WTC11 (cell line): ENCODE results near the gene TDRKH. TPM values are rescaled to one million over a fixed set of nuclear protein-coding genes. Genes with fewer than 3 reads are reported as not detected.
A peak's percentile ranks its signal among the peaks of the same experiment; 100 is the strongest.

ENCODE experiments used
- CREB1 ChIP-seq: sonication (generic); formaldehyde crosslinking; IDR thresholded peaks from 2 replicates; pipeline ENCODE4 v1.8.0; 2023; ENCODE audit warnings: mild to moderate bottlenecking, missing genetic modification reagents
- FOXJ3 ChIP-seq: sonication (generic); formaldehyde crosslinking; IDR thresholded peaks from 2 replicates; pipeline ENCODE4 v1.9.0; 2021; ENCODE audit warnings: missing genetic modification reagents, mild to moderate bottlenecking, borderline replicate concordance
- FOXK1 ChIP-seq: sonication (generic); formaldehyde crosslinking; IDR thresholded peaks from 2 replicates; pipeline ENCODE4 v1.8.0; 2022; ENCODE audit warnings: mild to moderate bottlenecking, moderate library complexity, missing genetic modification reagents
- GABPB1 ChIP-seq: sonication (generic); formaldehyde crosslinking; IDR thresholded peaks from 2 replicates; pipeline ENCODE4 v1.8.1; 2023; ENCODE audit warnings: mild to moderate bottlenecking, missing genetic modification reagents
- IRF2 ChIP-seq: sonication (generic); formaldehyde crosslinking; IDR thresholded peaks from 2 replicates; pipeline ENCODE4 v1.8.0; 2022; ENCODE audit warnings: low read depth, missing genetic modification reagents, borderline replicate concordance
- NFYB ChIP-seq: sonication (generic); formaldehyde crosslinking; conservative IDR thresholded peaks from 2 replicates; pipeline ENCODE4 v1.8.0; 2022; ENCODE audit warnings: low read depth, missing genetic modification reagents
- OVOL2 ChIP-seq: fragments of 250-450 bp; sonication (Bioruptor Pico); IDR thresholded peaks from 2 replicates; pipeline ENCODE4 v1.9.0; 2021; ENCODE audit warnings: mild to moderate bottlenecking, borderline replicate concordance
- SP1 ChIP-seq: sonication (generic); formaldehyde crosslinking; conservative IDR thresholded peaks from 2 replicates; pipeline ENCODE4 v1.8.1; 2022; ENCODE audit warnings: missing genetic modification reagents
- ZNF138 ChIP-seq: sonication (generic); formaldehyde crosslinking; conservative IDR thresholded peaks from 2 replicates; pipeline ENCODE4 v1.8.1; 2022; ENCODE audit warnings: mild to moderate bottlenecking, moderate library complexity, missing genetic modification reagents
- ZNF232 ChIP-seq: sonication (generic); formaldehyde crosslinking; IDR thresholded peaks from 2 replicates; pipeline ENCODE4 v1.8.0; 2022; ENCODE audit warnings: mild to moderate bottlenecking, missing genetic modification reagents
- ZNF317 ChIP-seq: sonication (generic); formaldehyde crosslinking; IDR thresholded peaks from 2 replicates; pipeline ENCODE4 v1.8.1; 2023; ENCODE audit warnings: low read depth, mild to moderate bottlenecking, moderate library complexity, missing genetic modification reagents, borderline replicate concordance
- total RNA-seq: library from RNA; stranded (reverse); gene quantifications from 3 replicates; pipeline ENCODE4 v1.2.3, GENCODE V29; 2021
- TF ChIP-seq, protein P1 (sequence below): sonication (generic); formaldehyde crosslinking; IDR thresholded peaks from 2 replicates; pipeline ENCODE4 v1.8.0; 2023; ENCODE audit warnings: missing genetic modification reagents, mild to moderate bottlenecking, borderline replicate concordance
- TF ChIP-seq, protein P2 (sequence below): sonication (generic); formaldehyde crosslinking; IDR thresholded peaks from 2 replicates; pipeline ENCODE4 v1.8.1; 2022; ENCODE audit warnings: low read depth, mild to moderate bottlenecking, moderate library complexity, missing genetic modification reagents, borderline replicate concordance
- TF ChIP-seq, protein P3 (sequence below): sonication (generic); formaldehyde crosslinking; IDR thresholded peaks from 2 replicates; pipeline ENCODE4 v1.8.0; 2022; ENCODE audit warnings: mild to moderate bottlenecking, missing genetic modification reagents
- TF ChIP-seq, protein P4 (sequence below): sonication (generic); formaldehyde crosslinking; IDR thresholded peaks from 2 replicates; pipeline ENCODE4 v1.8.0; 2022; ENCODE audit warnings: mild to moderate bottlenecking, missing genetic modification reagents
- TF ChIP-seq, protein P5 (sequence below): sonication (generic); formaldehyde crosslinking; IDR thresholded peaks from 2 replicates; pipeline ENCODE4 v1.8.1; 2023; ENCODE audit warnings: mild to moderate bottlenecking, missing genetic modification reagents
- TF ChIP-seq, protein P6 (sequence below): sonication (generic); formaldehyde crosslinking; conservative IDR thresholded peaks from 2 replicates; pipeline ENCODE4 v1.8.1; 2023; ENCODE audit warnings: mild to moderate bottlenecking, low read depth, missing genetic modification reagents, moderate library complexity
- TF ChIP-seq, protein P7 (sequence below): sonication (generic); formaldehyde crosslinking; IDR thresholded peaks from 2 replicates; pipeline ENCODE4 v1.8.1; 2023; ENCODE audit warnings: mild to moderate bottlenecking, missing genetic modification reagents, moderate library complexity
- TF ChIP-seq, protein P8 (sequence below): fragments of 250-450 bp; sonication (Bioruptor Pico); IDR thresholded peaks from 2 replicates; pipeline ENCODE4 v1.9.0; 2021; ENCODE audit warnings: mild to moderate bottlenecking, borderline replicate concordance

TDRKH gene
- total RNA-seq, 1 experiment from 2014 or later = 21.8 TPM

DNA sequence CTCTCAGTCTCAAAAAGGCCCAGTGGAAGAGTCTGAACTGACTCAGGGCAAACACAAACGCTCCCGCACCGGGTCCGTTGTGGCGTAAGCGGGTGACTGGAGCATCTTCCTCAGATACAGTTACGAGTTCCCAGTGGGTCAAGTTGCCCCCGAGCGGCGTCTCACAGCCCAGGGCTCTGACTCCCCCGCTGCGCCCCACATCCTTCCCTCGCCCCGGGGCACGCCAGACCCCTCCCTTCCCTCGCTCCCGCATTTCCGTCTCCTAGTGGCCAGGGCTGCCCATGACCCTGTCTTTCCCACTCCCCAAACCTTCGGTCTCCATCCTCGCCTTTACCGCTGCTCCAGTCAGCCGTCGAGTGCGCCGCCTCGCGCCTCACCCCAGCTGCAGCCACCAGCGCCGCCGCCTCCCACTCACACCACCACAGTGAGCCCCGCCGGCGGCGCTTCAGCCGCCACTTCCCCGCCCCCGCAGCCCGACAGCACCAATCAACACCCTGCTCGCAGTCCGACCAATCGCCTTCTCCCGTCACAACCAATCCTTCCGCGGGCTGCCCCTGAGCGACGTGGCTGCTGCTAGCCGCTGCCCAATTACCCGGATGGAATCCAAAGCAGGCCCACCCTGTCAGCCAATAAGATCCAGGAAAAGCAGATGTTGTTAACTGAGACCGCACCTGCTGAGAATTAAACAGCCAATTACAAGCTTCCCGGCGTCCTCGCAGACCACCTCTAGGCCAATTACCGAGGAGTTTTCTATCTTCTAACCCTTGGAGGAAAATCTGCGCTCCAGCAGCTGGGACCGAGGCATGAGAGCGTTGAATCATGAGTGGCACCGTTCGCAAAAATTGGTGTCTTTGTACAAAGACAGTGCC, at the start of gene TDRKH (continued):
- TF ChIP-seq, protein P1, sequence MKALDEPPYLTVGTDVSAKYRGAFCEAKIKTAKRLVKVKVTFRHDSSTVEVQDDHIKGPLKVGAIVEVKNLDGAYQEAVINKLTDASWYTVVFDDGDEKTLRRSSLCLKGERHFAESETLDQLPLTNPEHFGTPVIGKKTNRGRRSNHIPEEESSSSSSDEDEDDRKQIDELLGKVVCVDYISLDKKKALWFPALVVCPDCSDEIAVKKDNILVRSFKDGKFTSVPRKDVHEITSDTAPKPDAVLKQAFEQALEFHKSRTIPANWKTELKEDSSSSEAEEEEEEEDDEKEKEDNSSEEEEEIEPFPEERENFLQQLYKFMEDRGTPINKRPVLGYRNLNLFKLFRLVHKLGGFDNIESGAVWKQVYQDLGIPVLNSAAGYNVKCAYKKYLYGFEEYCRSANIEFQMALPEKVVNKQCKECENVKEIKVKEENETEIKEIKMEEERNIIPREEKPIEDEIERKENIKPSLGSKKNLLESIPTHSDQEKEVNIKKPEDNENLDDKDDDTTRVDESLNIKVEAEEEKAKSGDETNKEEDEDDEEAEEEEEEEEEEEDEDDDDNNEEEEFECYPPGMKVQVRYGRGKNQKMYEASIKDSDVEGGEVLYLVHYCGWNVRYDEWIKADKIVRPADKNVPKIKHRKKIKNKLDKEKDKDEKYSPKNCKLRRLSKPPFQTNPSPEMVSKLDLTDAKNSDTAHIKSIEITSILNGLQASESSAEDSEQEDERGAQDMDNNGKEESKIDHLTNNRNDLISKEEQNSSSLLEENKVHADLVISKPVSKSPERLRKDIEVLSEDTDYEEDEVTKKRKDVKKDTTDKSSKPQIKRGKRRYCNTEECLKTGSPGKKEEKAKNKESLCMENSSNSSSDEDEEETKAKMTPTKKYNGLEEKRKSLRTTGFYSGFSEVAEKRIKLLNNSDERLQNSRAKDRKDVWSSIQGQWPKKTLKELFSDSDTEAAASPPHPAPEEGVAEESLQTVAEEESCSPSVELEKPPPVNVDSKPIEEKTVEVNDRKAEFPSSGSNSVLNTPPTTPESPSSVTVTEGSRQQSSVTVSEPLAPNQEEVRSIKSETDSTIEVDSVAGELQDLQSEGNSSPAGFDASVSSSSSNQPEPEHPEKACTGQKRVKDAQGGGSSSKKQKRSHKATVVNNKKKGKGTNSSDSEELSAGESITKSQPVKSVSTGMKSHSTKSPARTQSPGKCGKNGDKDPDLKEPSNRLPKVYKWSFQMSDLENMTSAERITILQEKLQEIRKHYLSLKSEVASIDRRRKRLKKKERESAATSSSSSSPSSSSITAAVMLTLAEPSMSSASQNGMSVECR (CRISPR knock-in tag) = peak; percentile 90; the same call in 1 of the 2 replicates
- TF ChIP-seq, protein P2, sequence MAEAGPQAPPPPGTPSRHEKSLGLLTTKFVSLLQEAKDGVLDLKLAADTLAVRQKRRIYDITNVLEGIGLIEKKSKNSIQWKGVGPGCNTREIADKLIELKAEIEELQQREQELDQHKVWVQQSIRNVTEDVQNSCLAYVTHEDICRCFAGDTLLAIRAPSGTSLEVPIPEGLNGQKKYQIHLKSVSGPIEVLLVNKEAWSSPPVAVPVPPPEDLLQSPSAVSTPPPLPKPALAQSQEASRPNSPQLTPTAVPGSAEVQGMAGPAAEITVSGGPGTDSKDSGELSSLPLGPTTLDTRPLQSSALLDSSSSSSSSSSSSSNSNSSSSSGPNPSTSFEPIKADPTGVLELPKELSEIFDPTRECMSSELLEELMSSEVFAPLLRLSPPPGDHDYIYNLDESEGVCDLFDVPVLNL (CRISPR knock-in tag) = 0 out of 2 replicates have a peak, but pooled peaks have one; percentile 43
- TF ChIP-seq, protein P3, sequence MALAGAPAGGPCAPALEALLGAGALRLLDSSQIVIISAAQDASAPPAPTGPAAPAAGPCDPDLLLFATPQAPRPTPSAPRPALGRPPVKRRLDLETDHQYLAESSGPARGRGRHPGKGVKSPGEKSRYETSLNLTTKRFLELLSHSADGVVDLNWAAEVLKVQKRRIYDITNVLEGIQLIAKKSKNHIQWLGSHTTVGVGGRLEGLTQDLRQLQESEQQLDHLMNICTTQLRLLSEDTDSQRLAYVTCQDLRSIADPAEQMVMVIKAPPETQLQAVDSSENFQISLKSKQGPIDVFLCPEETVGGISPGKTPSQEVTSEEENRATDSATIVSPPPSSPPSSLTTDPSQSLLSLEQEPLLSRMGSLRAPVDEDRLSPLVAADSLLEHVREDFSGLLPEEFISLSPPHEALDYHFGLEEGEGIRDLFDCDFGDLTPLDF (CRISPR knock-in tag) = no peak
- TF ChIP-seq ZNF317 (CRISPR knock-in tag) (peak; percentile 36; the same call in 1 of the 2 replicates), SP1 (CRISPR knock-in tag) (peak; percentile 88), IRF2 (CRISPR knock-in tag) (no peak), FOXK1 (CRISPR knock-in tag) (peak; percentile 89), ZNF138 (CRISPR knock-in tag) (no peak), FOXJ3 (CRISPR knock-in tag) (no peak), NFYB (CRISPR knock-in tag) (peak; percentile 95), CREB1 (CRISPR knock-in tag) (no peak), GABPB1 (no peak; the same call in 1 of the 2 replicates), ZNF232 (0 out of 2 replicates have a peak, but pooled peaks have one; percentile 12), OVOL2 (CRISPR knock-in tag) (no peak)
- TF ChIP-seq, protein P4, sequence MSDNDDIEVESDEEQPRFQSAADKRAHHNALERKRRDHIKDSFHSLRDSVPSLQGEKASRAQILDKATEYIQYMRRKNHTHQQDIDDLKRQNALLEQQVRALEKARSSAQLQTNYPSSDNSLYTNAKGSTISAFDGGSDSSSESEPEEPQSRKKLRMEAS = peak; percentile 95
- TF ChIP-seq, protein P5, sequence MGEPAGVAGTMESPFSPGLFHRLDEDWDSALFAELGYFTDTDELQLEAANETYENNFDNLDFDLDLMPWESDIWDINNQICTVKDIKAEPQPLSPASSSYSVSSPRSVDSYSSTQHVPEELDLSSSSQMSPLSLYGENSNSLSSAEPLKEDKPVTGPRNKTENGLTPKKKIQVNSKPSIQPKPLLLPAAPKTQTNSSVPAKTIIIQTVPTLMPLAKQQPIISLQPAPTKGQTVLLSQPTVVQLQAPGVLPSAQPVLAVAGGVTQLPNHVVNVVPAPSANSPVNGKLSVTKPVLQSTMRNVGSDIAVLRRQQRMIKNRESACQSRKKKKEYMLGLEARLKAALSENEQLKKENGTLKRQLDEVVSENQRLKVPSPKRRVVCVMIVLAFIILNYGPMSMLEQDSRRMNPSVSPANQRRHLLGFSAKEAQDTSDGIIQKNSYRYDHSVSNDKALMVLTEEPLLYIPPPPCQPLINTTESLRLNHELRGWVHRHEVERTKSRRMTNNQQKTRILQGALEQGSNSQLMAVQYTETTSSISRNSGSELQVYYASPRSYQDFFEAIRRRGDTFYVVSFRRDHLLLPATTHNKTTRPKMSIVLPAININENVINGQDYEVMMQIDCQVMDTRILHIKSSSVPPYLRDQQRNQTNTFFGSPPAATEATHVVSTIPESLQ = no peak
- TF ChIP-seq, protein P6, sequence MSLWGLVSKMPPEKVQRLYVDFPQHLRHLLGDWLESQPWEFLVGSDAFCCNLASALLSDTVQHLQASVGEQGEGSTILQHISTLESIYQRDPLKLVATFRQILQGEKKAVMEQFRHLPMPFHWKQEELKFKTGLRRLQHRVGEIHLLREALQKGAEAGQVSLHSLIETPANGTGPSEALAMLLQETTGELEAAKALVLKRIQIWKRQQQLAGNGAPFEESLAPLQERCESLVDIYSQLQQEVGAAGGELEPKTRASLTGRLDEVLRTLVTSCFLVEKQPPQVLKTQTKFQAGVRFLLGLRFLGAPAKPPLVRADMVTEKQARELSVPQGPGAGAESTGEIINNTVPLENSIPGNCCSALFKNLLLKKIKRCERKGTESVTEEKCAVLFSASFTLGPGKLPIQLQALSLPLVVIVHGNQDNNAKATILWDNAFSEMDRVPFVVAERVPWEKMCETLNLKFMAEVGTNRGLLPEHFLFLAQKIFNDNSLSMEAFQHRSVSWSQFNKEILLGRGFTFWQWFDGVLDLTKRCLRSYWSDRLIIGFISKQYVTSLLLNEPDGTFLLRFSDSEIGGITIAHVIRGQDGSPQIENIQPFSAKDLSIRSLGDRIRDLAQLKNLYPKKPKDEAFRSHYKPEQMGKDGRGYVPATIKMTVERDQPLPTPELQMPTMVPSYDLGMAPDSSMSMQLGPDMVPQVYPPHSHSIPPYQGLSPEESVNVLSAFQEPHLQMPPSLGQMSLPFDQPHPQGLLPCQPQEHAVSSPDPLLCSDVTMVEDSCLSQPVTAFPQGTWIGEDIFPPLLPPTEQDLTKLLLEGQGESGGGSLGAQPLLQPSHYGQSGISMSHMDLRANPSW (CRISPR knock-in tag) = no peak
- TF ChIP-seq, protein P7, sequence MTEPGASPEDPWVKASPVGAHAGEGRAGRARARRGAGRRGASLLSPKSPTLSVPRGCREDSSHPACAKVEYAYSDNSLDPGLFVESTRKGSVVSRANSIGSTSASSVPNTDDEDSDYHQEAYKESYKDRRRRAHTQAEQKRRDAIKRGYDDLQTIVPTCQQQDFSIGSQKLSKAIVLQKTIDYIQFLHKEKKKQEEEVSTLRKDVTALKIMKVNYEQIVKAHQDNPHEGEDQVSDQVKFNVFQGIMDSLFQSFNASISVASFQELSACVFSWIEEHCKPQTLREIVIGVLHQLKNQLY (CRISPR knock-in tag) = no peak
- TF ChIP-seq, protein P8, sequence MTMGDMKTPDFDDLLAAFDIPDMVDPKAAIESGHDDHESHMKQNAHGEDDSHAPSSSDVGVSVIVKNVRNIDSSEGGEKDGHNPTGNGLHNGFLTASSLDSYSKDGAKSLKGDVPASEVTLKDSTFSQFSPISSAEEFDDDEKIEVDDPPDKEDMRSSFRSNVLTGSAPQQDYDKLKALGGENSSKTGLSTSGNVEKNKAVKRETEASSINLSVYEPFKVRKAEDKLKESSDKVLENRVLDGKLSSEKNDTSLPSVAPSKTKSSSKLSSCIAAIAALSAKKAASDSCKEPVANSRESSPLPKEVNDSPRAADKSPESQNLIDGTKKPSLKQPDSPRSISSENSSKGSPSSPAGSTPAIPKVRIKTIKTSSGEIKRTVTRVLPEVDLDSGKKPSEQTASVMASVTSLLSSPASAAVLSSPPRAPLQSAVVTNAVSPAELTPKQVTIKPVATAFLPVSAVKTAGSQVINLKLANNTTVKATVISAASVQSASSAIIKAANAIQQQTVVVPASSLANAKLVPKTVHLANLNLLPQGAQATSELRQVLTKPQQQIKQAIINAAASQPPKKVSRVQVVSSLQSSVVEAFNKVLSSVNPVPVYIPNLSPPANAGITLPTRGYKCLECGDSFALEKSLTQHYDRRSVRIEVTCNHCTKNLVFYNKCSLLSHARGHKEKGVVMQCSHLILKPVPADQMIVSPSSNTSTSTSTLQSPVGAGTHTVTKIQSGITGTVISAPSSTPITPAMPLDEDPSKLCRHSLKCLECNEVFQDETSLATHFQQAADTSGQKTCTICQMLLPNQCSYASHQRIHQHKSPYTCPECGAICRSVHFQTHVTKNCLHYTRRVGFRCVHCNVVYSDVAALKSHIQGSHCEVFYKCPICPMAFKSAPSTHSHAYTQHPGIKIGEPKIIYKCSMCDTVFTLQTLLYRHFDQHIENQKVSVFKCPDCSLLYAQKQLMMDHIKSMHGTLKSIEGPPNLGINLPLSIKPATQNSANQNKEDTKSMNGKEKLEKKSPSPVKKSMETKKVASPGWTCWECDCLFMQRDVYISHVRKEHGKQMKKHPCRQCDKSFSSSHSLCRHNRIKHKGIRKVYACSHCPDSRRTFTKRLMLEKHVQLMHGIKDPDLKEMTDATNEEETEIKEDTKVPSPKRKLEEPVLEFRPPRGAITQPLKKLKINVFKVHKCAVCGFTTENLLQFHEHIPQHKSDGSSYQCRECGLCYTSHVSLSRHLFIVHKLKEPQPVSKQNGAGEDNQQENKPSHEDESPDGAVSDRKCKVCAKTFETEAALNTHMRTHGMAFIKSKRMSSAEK (CRISPR knock-in tag) = no peak
